ENCODE measurements around the gene EPC1. TPM values are rescaled to one million over a fixed set of nuclear protein-coding genes. Genes with fewer than 3 reads are reported as not detected.

The EPC1 gene
- total RNA-seq, 1 donor from 2014 or later: 45.4 TPM

DNA sequence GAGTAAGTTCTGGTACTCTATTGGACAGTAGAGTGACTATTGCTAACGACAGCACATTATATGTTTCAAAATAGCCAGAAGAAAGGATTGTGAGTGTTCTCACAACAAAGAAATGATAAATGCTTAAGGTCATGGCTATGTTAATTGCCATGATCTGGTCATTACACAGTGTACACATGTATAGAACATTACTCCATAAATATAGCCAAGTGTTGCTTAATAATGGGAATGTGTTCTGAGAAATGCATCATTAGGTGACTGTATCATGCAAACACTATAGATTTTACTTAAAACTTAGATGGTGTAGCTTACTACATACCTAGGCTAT, 19.6 kb downstream of the EPC1 start:
- Mint-ChIP-seq H3K4me1 (no peaks in the 10 kb centered on the region), H3K27ac (no peak overlapping the region)

GRCh38 chr10:32326680-32327363, 20.1 kb downstream of the EPC1 start:
- Histone ChIP-seq H3K9me3 (ENCODE audit: low read depth) (no peaks in the 10 kb centered on the region), H3K9ac (no peak overlapping the region), H3K27me3 (no peaks in the 10 kb centered on the region), H3K4me3 (no peak overlapping the region), H3F3A (ENCODE audit: low read depth) (no peaks in the 10 kb centered on the region), H4K20me1 (ENCODE audit: low read depth) (peaks cover 65% of the 10 kb centered on the region), H3K79me2 (ENCODE audit: low read depth) (peaks cover 100% of the 10 kb centered on the region), H3K4me2 (no peak overlapping the region), H3K27ac (no peak overlapping the region), H2AFZ (replicated peaks) (no peak overlapping the region), H3K4me1 (peaks cover 23% of the 10 kb centered on the region), H3K36me3 (peaks cover 4% of the 10 kb centered on the region)
- Mint-ChIP-seq H3K4me1 (no peaks in the 10 kb centered on the region), H3K9me3 (peaks cover 15% of the 10 kb centered on the region), H3K27ac (no peak overlapping the region), H3K27me3 (ENCODE audit: insufficient read depth, low read depth) (no peaks in the 10 kb centered on the region), H3K4me3 (no peak overlapping the region), H3K36me3 (peaks cover 34% of the 10 kb centered on the region)
- no peak for DNase-seq (ENCODE audit: low spot score)
- no peak for TF ChIP-seq EZH2phosphoT487 (IDR thresholded peaks at IDR 0.05)
- TF ChIP-seq EZH2 (IDR thresholded peaks at IDR 0.05): no peak
- TF ChIP-seq, protein P1, sequence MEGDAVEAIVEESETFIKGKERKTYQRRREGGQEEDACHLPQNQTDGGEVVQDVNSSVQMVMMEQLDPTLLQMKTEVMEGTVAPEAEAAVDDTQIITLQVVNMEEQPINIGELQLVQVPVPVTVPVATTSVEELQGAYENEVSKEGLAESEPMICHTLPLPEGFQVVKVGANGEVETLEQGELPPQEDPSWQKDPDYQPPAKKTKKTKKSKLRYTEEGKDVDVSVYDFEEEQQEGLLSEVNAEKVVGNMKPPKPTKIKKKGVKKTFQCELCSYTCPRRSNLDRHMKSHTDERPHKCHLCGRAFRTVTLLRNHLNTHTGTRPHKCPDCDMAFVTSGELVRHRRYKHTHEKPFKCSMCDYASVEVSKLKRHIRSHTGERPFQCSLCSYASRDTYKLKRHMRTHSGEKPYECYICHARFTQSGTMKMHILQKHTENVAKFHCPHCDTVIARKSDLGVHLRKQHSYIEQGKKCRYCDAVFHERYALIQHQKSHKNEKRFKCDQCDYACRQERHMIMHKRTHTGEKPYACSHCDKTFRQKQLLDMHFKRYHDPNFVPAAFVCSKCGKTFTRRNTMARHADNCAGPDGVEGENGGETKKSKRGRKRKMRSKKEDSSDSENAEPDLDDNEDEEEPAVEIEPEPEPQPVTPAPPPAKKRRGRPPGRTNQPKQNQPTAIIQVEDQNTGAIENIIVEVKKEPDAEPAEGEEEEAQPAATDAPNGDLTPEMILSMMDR (IDR thresholded peaks at IDR 0.05): no peak

More for the DNA sequence above, 19.6 kb downstream of the EPC1 start:
- Histone ChIP-seq H3K4me2 (no peak overlapping the region), H3K4me3 (no peak overlapping the region), H3K4me1 (peaks cover 23% of the 10 kb centered on the region), H4K20me1 (ENCODE audit: low read depth) (peaks cover 67% of the 10 kb centered on the region), H3F3A (ENCODE audit: low read depth) (no peaks in the 10 kb centered on the region), H3K27ac (no peak overlapping the region), H3K9ac (no peak overlapping the region), H3K9me3 (ENCODE audit: low read depth) (no peaks in the 10 kb centered on the region), H3K27me3 (no peaks in the 10 kb centered on the region), H3K36me3 (peaks cover under 1% of the 10 kb centered on the region), H3K79me2 (ENCODE audit: low read depth) (peaks cover 100% of the 10 kb centered on the region), H2AFZ (replicated peaks) (no peak overlapping the region)
- H3K9me3 Mint-ChIP-seq: peaks cover 15% of the 10 kb centered on the region
- peaks cover 32% of the 10 kb centered on the region for H3K36me3 Mint-ChIP-seq
- no peak for DNase-seq (ENCODE audit: low spot score)
- no peaks in the 10 kb centered on the region for H3K27me3 Mint-ChIP-seq (ENCODE audit: insufficient read depth, low read depth)
- H3K4me3 Mint-ChIP-seq: no peak overlapping the region
- TF ChIP-seq EZH2 (IDR thresholded peaks at IDR 0.05) (no peak), EZH2phosphoT487 (IDR thresholded peaks at IDR 0.05) (no peak)
- TF ChIP-seq, protein P1 (IDR thresholded peaks at IDR 0.05): no peak

GRCh38 chr10:32326119-32326518, 20.8 kb downstream of the EPC1 start:
- Histone ChIP-seq H3K9me3 (ENCODE audit: low read depth) (no peaks in the 10 kb centered on the region), H3K36me3 (peaks cover 4% of the 10 kb centered on the region), H3K27me3 (no peaks in the 10 kb centered on the region), H3K9ac (no peak overlapping the region), H2AFZ (replicated peaks) (no peak overlapping the region), H4K20me1 (ENCODE audit: low read depth) (peaks cover 63% of the 10 kb centered on the region), H3K27ac (no peak overlapping the region), H3F3A (ENCODE audit: low read depth) (no peaks in the 10 kb centered on the region), H3K4me1 (peaks cover 21% of the 10 kb centered on the region), H3K79me2 (ENCODE audit: low read depth) (peaks cover 100% of the 10 kb centered on the region), H3K4me2 (no peak overlapping the region), H3K4me3 (no peak overlapping the region)
- Mint-ChIP-seq H3K4me3 (no peak overlapping the region), H3K27ac (no peak overlapping the region), H3K9me3 (peaks cover 22% of the 10 kb centered on the region), H3K4me1 (no peaks in the 10 kb centered on the region), H3K36me3 (peaks cover 41% of the 10 kb centered on the region), H3K27me3 (ENCODE audit: insufficient read depth, low read depth) (no peaks in the 10 kb centered on the region)
- no peak for TF ChIP-seq EZH2phosphoT487 (IDR thresholded peaks at IDR 0.05)
- TF ChIP-seq, protein P1 (IDR thresholded peaks at IDR 0.05): no peak
- no peak for DNase-seq (ENCODE audit: low spot score)

Measured in neural progenitor cell (in vitro differentiated cells).